Fibroblast of mammary gland (primary cell): ENCODE data around the gene OR10H4.

Experiments used
- DNase-seq: peaks from one replicate; pipeline ENCODE4 v3.0.0-alpha.2; 2010; ENCODE audit warnings: low read depth
- H3K4me3 ChIP-seq: 2 replicates; pipeline ENCODE4 v1.5.1; 2011; ENCODE audit warnings: low read depth, mild to moderate bottlenecking, low read length, moderate library complexity; ENCODE audit not compliant: control insufficient read depth
- TF ChIP-seq, protein P1 (sequence below): conservative IDR thresholded peaks from 2 replicates; pipeline ENCODE4 v1.5.1; 2011; ENCODE audit warnings: low read depth, low read length, inconsistent platforms; ENCODE audit not compliant: control insufficient read depth, insufficient read depth

OR10H4 gene

DNA sequence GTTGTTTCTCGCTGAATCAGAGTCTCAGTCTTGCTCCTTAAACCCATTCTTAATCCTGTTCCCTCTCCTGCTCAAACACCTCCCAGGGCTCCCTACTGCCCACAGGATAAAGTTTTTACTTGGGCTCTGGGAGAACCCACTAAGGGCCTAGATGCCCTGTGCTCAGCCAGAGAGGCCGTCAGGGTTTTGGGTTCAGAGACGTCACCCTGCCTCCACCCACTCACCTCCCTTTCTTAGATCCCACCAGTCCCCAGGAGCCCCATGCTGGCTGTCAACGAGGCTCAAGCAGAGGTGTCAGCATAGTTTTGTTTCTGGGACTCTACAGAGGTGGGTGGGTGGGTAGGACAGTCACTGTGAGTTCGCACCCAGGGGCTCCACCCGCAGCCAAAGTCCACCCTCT lies 35.4 kb upstream of the OR10H4 start:
- no peak for DNase-seq
- TF ChIP-seq, protein P1, sequence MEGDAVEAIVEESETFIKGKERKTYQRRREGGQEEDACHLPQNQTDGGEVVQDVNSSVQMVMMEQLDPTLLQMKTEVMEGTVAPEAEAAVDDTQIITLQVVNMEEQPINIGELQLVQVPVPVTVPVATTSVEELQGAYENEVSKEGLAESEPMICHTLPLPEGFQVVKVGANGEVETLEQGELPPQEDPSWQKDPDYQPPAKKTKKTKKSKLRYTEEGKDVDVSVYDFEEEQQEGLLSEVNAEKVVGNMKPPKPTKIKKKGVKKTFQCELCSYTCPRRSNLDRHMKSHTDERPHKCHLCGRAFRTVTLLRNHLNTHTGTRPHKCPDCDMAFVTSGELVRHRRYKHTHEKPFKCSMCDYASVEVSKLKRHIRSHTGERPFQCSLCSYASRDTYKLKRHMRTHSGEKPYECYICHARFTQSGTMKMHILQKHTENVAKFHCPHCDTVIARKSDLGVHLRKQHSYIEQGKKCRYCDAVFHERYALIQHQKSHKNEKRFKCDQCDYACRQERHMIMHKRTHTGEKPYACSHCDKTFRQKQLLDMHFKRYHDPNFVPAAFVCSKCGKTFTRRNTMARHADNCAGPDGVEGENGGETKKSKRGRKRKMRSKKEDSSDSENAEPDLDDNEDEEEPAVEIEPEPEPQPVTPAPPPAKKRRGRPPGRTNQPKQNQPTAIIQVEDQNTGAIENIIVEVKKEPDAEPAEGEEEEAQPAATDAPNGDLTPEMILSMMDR: no peak
- H3K4me3 ChIP-seq: no peak overlapping the region

DNA sequence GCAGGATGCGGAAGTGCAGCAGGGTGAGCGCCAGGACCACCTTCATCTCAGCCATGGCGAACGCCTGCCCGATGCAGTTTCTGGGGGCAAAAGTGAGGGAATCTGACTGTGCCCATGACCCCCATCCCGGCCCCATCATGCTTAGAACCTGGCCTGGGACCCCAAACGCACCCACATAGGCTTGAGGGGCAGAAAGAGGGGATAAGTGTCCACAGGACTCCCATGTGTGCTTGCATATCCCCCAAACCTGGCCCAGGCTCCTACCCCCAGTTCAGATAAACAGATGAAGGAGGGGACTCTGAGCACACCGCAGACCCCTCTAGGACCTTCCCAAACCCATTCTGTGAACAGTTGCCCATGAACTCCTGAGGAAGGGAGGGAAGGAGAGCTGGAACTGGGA lies 35.0 kb upstream of the OR10H4 start:
- TF ChIP-seq, protein P1: no peak

DNA sequence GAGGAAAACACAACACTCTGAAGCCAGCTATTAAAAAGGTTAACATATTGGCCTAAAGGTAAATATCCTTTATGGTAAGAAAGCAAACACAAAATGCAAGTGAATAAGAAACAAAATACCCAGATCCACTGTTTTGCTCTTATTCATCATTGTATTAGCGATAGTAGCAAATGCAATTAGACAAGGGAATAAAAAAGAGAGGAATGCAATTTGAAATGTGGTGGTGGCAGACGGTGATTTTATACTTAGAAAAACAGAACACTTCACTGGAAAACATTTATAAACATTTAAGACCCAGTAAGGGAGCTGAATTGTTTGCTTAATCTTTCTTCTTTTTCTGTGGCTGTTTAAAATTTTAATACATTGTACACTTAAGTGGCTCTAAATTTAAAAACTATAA lies 33.7 kb upstream of the OR10H4 start:
- no peak for DNase-seq
- TF ChIP-seq, protein P1: no peak
- no peak overlapping the region for H3K4me3 ChIP-seq

More for the DNA sequence above, 35.0 kb upstream of the OR10H4 start:
- DNase-seq: no peak
- no peak overlapping the region for H3K4me3 ChIP-seq

- no peak overlapping the region for H3K4me3 ChIP-seq
- TF ChIP-seq, protein P1: no peak
- no peak for DNase-seq
Measured at GRCh38 chr19:15919243-15919642, 29.6 kb upstream of the OR10H4 start.

- no peak for DNase-seq
- TF ChIP-seq, protein P1: no peak
Measured at GRCh38 chr19:15922021-15922420, 26.8 kb upstream of the OR10H4 start.

GRCh38 chr19:15923702-15924101 lies 25.1 kb upstream of the OR10H4 start:
- TF ChIP-seq, protein P1: no peak
- no peak for DNase-seq
- no peak overlapping the region for H3K4me3 ChIP-seq

More at GRCh38 chr19:15922021-15922420, 26.8 kb upstream of the OR10H4 start:
- no peak overlapping the region for H3K4me3 ChIP-seq

GRCh38 chr19:15926484-15926883 lies 22.3 kb upstream of the OR10H4 start:
- TF ChIP-seq, protein P1: no peak
- H3K4me3 ChIP-seq: no peak overlapping the region
- DNase-seq: no peak
